NT2/D1 (cell line): ENCODE results near the gene CACHD1.

Experiments
- SUZ12 ChIP-seq: IDR thresholded peaks from 2 replicates; pipeline ENCODE4 v1.6.1; 2011; ENCODE audit not compliant: insufficient read length, insufficient read depth; ENCODE audit errors: extremely low read depth
- YY1 ChIP-seq: IDR thresholded peaks from 2 replicates; pipeline ENCODE4 v1.6.1; 2011; ENCODE audit not compliant: insufficient read length, insufficient read depth
- ZNF274 ChIP-seq: IDR thresholded peaks from 2 replicates; pipeline ENCODE4 v1.6.1; 2011; ENCODE audit warnings: mild to moderate bottlenecking, low read depth, low read length

DNA sequence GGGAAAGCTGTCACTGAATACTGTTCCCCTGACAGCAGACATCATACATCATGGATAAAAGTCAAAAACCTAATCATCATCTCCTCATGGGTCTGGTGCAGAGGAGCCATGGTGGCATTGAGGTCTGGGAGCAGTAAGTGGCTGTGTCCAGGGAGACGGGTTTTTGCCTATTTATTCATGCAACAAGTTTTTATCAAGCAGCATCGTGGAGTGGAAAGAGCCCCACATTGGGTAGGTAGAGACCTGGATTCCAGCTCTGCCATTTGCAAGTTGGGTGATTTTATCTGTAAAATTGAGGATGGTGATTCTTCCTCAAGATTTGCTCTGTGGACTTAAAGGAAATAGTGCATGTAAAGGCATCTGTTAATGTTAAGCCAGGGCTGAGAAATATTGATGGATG, 4.2 kb downstream of the CACHD1 start:
- TF ChIP-seq ZNF274 (no peak), YY1 (no peak), SUZ12 (no peak)
